WTC11 (cell line): ENCODE results near the gene OR52R1. TPM values are rescaled to one million over a fixed set of nuclear protein-coding genes. Genes with fewer than 3 reads are reported as not detected.

Experiments
- ATAC-seq: fragments of 200-7000 bp; cut with Tn5 transposase; 2 replicates; pipeline ENCODE4 v1.10.0; 2021; ENCODE audit warnings: mild to moderate bottlenecking, moderate library complexity
- CTCF ChIA-PET: fragments of 300-600 bp; sonication (Branson Sonifier 250); formaldehyde crosslinking; loops from one replicate; lab custom pipeline; 2021; ENCODE audit warnings: antibody characterized with exemption; lab: Charles Lee
- POLR2A ChIA-PET: fragments of 350-600 bp; sonication (Branson Sonifier 250); formaldehyde crosslinking; loops from one replicate; lab custom pipeline; 2021; ENCODE audit warnings: antibody characterized with exemption; lab: Charles Lee
- DNase-seq: peaks from one replicate; pipeline ENCODE4 v3.0.0; 2021; ENCODE audit warnings: low spot score
- H3K27ac Mint-ChIP-seq: 2 replicates; pipeline ENCODE4 v1.8.0; 2021; ENCODE audit warnings: mixed read lengths
- H3K27me3 Mint-ChIP-seq: 2 replicates; pipeline ENCODE4 v1.8.0; 2021; ENCODE audit warnings: low read depth, mild to moderate bottlenecking, moderate library complexity, mixed read lengths
- H3K36me3 Mint-ChIP-seq: 2 replicates; pipeline ENCODE4 v1.8.0; 2021; ENCODE audit warnings: mixed read lengths
- H3K4me1 Mint-ChIP-seq: 2 replicates; pipeline ENCODE4 v1.8.0; 2022; ENCODE audit warnings: mixed read lengths
- H3K4me3 Mint-ChIP-seq: 2 replicates; pipeline ENCODE4 v1.8.0; 2021; ENCODE audit warnings: mild to moderate bottlenecking, moderate library complexity, mixed read lengths
- H3K9me3 Mint-ChIP-seq: 2 replicates; pipeline ENCODE4 v1.8.0; 2021; ENCODE audit warnings: mixed read lengths
- ATF1 ChIP-seq: sonication (generic); formaldehyde crosslinking; IDR thresholded peaks from 2 replicates; pipeline ENCODE4 v1.8.1; 2023; ENCODE audit warnings: mild to moderate bottlenecking, moderate library complexity, missing genetic modification reagents
- CBFB ChIP-seq: sonication (generic); formaldehyde crosslinking; IDR thresholded peaks from 2 replicates; pipeline ENCODE4 v1.8.1; 2022; ENCODE audit warnings: mild to moderate bottlenecking, low read depth, missing genetic modification reagents
- ETV6 ChIP-seq: sonication (generic); formaldehyde crosslinking; IDR thresholded peaks from 2 replicates; pipeline ENCODE4 v1.8.1; 2022; ENCODE audit warnings: mild to moderate bottlenecking, missing genetic modification reagents
- MAX ChIP-seq: sonication (generic); formaldehyde crosslinking; IDR thresholded peaks from 2 replicates; pipeline ENCODE4 v1.8.0; 2022; ENCODE audit warnings: mild to moderate bottlenecking, missing genetic modification reagents
- MYBL2 ChIP-seq: sonication (generic); formaldehyde crosslinking; IDR thresholded peaks from 2 replicates; pipeline ENCODE4 v1.8.1; 2023; ENCODE audit warnings: mild to moderate bottlenecking, moderate library complexity, missing genetic modification reagents
- RELA ChIP-seq: sonication (generic); formaldehyde crosslinking; IDR thresholded peaks from 2 replicates; pipeline ENCODE4 v1.8.1; 2022; ENCODE audit warnings: missing genetic modification reagents, mild to moderate bottlenecking, borderline replicate concordance
- SMAD4 ChIP-seq: sonication (generic); formaldehyde crosslinking; IDR thresholded peaks from 2 replicates; pipeline ENCODE4 v1.8.0; 2022; ENCODE audit warnings: mild to moderate bottlenecking, missing genetic modification reagents
- TEAD4 ChIP-seq: sonication (generic); formaldehyde crosslinking; IDR thresholded peaks from 2 replicates; pipeline ENCODE4 v1.8.0; 2022; ENCODE audit warnings: mild to moderate bottlenecking, missing genetic modification reagents
- TP53 ChIP-seq: sonication (generic); formaldehyde crosslinking; IDR thresholded peaks from 2 replicates; pipeline ENCODE4 v1.8.1; 2023; ENCODE audit warnings: mild to moderate bottlenecking, missing genetic modification reagents
- ZNF532 ChIP-seq: fragments of 250-450 bp; sonication (Bioruptor Pico); IDR thresholded peaks from 2 replicates; pipeline ENCODE4 v1.9.0; 2021; ENCODE audit warnings: mild to moderate bottlenecking, borderline replicate concordance
- total RNA-seq: library from RNA; stranded (reverse); gene quantifications from 3 replicates; pipeline ENCODE4 v1.2.3, GENCODE V29; 2021
- TF ChIP-seq, protein P1 (sequence below): fragments of 200-600 bp; IDR thresholded peaks from 2 replicates; pipeline ENCODE4 v1.8.0; 2022; ENCODE audit warnings: antibody characterized with exemption
- TF ChIP-seq, protein P2 (sequence below): fragments of 250-450 bp; sonication (Bioruptor Pico); IDR thresholded peaks from 2 replicates; pipeline ENCODE4 v2.1.2; 2022; ENCODE audit warnings: mild to moderate bottlenecking, moderate library complexity
- TF ChIP-seq, protein P3 (sequence below): fragments of 250-450 bp; sonication (Bioruptor Pico); IDR thresholded peaks from 2 replicates; pipeline ENCODE4 v1.8.0; 2021; ENCODE audit warnings: mild to moderate bottlenecking
- TF ChIP-seq, protein P4 (sequence below): sonication (generic); formaldehyde crosslinking; IDR thresholded peaks from 2 replicates; pipeline ENCODE4 v1.8.1; 2023; ENCODE audit warnings: mild to moderate bottlenecking, missing genetic modification reagents, moderate library complexity
- TF ChIP-seq, protein P5 (sequence below): sonication (generic); formaldehyde crosslinking; IDR thresholded peaks from 2 replicates; pipeline ENCODE4 v1.8.0; 2023; ENCODE audit warnings: mild to moderate bottlenecking, missing genetic modification reagents
- TF ChIP-seq, protein P6 (sequence below): fragments of 250-450 bp; sonication (Bioruptor Pico); conservative IDR thresholded peaks from 2 replicates; pipeline ENCODE4 v1.9.0; 2021; ENCODE audit warnings: mild to moderate bottlenecking
- TF ChIP-seq, protein P7 (sequence below): fragments of 250-450 bp; sonication (Bioruptor Pico); IDR thresholded peaks from 2 replicates; pipeline ENCODE4 v1.9.0; 2021; ENCODE audit warnings: mild to moderate bottlenecking
- TF ChIP-seq, protein P8 (sequence below): sonication (generic); formaldehyde crosslinking; IDR thresholded peaks from 2 replicates; pipeline ENCODE4 v1.8.1; 2022; ENCODE audit warnings: mild to moderate bottlenecking, moderate library complexity, missing genetic modification reagents

Gene OR52R1
- total RNA-seq, 1 experiment from 2014 or later: not detected

DNA sequence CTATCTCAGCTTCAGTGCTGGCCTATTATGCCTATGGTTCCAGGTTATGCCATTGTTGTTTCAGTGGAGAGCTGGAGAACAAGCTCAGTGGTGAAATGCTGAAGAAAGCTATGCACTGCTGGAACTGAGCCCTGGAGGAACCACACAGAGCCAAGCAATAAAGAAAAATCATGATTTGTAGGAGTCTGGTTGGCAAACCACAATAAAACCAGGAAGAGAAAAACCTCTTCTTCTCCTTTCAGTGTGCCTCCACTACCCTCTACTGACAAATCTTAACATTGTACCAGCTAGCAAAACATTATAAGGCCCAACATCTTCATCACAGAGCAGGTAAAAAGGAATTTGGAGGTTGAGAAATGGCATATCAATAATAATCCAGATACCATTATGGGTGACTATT, 22.2 kb upstream of the OR52R1 start:
- DNase-seq: no peak
- POLR2A ChIA-PET: no interaction called here
- H3K4me3 Mint-ChIP-seq: no peak overlapping the region
- no peaks in the 10 kb centered on the region; the same call in 1 of the 2 replicates for H3K27me3 Mint-ChIP-seq
- no peaks in the 10 kb centered on the region for H3K9me3 Mint-ChIP-seq
- ATAC-seq: peak; percentile 61
- CTCF ChIA-PET: interaction anchor here (0.7 to 5.0 kb wide), 5 partner anchors 11 to 199 kb away, joined by 3 to 59 read pairs (median 8); partner anchors contain the start of gene OR51D1
- TF ChIP-seq, protein P1, sequence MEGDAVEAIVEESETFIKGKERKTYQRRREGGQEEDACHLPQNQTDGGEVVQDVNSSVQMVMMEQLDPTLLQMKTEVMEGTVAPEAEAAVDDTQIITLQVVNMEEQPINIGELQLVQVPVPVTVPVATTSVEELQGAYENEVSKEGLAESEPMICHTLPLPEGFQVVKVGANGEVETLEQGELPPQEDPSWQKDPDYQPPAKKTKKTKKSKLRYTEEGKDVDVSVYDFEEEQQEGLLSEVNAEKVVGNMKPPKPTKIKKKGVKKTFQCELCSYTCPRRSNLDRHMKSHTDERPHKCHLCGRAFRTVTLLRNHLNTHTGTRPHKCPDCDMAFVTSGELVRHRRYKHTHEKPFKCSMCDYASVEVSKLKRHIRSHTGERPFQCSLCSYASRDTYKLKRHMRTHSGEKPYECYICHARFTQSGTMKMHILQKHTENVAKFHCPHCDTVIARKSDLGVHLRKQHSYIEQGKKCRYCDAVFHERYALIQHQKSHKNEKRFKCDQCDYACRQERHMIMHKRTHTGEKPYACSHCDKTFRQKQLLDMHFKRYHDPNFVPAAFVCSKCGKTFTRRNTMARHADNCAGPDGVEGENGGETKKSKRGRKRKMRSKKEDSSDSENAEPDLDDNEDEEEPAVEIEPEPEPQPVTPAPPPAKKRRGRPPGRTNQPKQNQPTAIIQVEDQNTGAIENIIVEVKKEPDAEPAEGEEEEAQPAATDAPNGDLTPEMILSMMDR: 0 out of 2 replicates have a peak, but pooled peaks have one; percentile 17
- TF ChIP-seq MAX (CRISPR knock-in tag): no peak
- H3K36me3 Mint-ChIP-seq: no peaks in the 10 kb centered on the region
- no peak overlapping the region for H3K27ac Mint-ChIP-seq
- peaks cover 6% of the 10 kb centered on the region; the same call in 1 of the 2 replicates for H3K4me1 Mint-ChIP-seq

DNA sequence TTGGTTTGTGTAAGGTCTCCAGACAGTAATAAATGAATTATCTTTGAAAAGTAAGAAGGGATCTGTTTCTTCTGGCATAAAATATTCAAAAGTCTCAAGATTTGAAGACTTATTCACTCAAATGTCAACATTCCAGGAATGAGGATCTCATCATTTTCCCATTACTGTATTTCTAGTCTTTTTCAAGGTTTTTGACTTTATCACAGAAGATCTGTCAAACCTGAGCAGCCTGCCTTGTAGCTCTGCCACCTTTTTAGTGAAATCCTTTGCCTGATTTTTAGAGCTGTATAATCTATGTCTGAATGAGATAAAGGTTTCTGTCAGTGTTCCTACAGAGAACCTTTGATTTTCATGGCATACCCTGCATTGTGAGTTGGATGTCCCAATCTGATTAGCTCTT, 21.0 kb upstream of the OR52R1 start:
- no peak for ATAC-seq
- CTCF ChIA-PET: interaction anchor here (5.0 kb wide), 1 partner anchor 188 kb away, joined by 59 read pairs; the partner anchor contains the start of gene OR51D1
- TF ChIP-seq ZNF532 (CRISPR knock-in tag): no peak
- no peak for TF ChIP-seq ETV6
- TF ChIP-seq, protein P2, sequence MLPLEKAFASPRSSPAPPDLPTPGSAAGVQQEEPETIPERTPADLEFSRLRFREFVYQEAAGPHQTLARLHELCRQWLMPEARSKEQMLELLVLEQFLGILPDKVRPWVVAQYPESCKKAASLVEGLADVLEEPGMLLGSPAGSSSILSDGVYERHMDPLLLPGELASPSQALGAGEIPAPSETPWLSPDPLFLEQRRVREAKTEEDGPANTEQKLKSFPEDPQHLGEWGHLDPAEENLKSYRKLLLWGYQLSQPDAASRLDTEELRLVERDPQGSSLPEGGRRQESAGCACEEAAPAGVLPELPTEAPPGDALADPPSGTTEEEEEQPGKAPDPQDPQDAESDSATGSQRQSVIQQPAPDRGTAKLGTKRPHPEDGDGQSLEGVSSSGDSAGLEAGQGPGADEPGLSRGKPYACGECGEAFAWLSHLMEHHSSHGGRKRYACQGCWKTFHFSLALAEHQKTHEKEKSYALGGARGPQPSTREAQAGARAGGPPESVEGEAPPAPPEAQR: no peak
- TF ChIP-seq, protein P3, sequence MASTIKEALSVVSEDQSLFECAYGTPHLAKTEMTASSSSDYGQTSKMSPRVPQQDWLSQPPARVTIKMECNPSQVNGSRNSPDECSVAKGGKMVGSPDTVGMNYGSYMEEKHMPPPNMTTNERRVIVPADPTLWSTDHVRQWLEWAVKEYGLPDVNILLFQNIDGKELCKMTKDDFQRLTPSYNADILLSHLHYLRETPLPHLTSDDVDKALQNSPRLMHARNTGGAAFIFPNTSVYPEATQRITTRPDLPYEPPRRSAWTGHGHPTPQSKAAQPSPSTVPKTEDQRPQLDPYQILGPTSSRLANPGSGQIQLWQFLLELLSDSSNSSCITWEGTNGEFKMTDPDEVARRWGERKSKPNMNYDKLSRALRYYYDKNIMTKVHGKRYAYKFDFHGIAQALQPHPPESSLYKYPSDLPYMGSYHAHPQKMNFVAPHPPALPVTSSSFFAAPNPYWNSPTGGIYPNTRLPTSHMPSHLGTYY (CRISPR knock-in tag): no peak
- no peak for TF ChIP-seq MYBL2 (CRISPR knock-in tag)
- TF ChIP-seq CBFB (CRISPR knock-in tag): no peak
- TF ChIP-seq TEAD4 (CRISPR knock-in tag): no peak
- TF ChIP-seq, protein P4, sequence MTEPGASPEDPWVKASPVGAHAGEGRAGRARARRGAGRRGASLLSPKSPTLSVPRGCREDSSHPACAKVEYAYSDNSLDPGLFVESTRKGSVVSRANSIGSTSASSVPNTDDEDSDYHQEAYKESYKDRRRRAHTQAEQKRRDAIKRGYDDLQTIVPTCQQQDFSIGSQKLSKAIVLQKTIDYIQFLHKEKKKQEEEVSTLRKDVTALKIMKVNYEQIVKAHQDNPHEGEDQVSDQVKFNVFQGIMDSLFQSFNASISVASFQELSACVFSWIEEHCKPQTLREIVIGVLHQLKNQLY: no peak
- no peak for TF ChIP-seq TP53 (CRISPR knock-in tag)
- TF ChIP-seq, protein P5, sequence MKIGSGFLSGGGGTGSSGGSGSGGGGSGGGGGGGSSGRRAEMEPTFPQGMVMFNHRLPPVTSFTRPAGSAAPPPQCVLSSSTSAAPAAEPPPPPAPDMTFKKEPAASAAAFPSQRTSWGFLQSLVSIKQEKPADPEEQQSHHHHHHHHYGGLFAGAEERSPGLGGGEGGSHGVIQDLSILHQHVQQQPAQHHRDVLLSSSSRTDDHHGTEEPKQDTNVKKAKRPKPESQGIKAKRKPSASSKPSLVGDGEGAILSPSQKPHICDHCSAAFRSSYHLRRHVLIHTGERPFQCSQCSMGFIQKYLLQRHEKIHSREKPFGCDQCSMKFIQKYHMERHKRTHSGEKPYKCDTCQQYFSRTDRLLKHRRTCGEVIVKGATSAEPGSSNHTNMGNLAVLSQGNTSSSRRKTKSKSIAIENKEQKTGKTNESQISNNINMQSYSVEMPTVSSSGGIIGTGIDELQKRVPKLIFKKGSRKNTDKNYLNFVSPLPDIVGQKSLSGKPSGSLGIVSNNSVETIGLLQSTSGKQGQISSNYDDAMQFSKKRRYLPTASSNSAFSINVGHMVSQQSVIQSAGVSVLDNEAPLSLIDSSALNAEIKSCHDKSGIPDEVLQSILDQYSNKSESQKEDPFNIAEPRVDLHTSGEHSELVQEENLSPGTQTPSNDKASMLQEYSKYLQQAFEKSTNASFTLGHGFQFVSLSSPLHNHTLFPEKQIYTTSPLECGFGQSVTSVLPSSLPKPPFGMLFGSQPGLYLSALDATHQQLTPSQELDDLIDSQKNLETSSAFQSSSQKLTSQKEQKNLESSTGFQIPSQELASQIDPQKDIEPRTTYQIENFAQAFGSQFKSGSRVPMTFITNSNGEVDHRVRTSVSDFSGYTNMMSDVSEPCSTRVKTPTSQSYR (CRISPR knock-in tag): no peak
- TF ChIP-seq, protein P6, sequence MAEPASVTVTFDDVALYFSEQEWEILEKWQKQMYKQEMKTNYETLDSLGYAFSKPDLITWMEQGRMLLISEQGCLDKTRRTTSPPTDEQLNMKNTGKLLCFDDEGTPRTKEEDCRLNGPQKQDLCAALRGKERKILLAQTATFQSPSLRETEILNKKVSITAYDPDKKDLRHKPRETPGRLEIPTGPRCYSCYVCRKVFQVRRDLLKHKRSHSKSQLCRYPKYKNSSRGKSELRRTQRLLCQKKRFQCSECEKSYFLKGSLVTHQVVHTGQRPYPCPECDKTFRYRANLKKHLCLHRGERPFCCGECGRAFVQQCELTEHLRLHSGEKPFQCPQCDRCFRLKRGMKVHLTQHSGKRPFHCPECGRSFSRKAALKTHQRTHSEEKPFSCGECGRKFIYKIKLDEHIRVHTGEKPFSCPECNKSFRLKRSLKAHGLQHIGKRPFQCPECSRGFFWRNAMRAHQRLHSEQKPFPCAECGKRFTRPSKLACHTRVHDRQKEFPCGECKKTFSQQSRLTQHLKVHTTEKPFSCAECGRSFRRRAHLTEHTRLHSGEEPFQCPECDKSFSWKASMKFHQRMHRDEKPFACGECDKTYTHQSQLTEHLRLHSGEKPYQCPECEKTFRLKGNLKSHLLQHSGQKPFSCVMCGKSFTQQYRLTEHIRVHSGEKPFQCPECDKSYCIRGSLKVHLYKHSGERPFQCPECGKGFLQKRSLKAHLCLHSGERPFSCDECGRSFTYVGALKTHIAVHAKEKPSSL: no peak
- no peak for TF ChIP-seq ATF1 (CRISPR knock-in tag)
- no peak for TF ChIP-seq RELA (CRISPR knock-in tag)
- TF ChIP-seq, protein P7, sequence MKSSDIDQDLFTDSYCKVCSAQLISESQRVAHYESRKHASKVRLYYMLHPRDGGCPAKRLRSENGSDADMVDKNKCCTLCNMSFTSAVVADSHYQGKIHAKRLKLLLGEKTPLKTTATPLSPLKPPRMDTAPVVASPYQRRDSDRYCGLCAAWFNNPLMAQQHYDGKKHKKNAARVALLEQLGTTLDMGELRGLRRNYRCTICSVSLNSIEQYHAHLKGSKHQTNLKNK: no peak
- TF ChIP-seq SMAD4 (CRISPR knock-in tag): no peak
- TF ChIP-seq, protein P8, sequence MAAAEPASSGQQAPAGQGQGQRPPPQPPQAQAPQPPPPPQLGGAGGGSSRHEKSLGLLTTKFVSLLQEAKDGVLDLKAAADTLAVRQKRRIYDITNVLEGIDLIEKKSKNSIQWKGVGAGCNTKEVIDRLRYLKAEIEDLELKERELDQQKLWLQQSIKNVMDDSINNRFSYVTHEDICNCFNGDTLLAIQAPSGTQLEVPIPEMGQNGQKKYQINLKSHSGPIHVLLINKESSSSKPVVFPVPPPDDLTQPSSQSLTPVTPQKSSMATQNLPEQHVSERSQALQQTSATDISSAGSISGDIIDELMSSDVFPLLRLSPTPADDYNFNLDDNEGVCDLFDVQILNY (CRISPR knock-in tag): no peak

More for the DNA sequence above, 21.0 kb upstream of the OR52R1 start:
- POLR2A ChIA-PET: no interaction called here
- no peak for DNase-seq
- no peaks in the 10 kb centered on the region; the same call in 1 of the 2 replicates for H3K27me3 Mint-ChIP-seq
- H3K4me1 Mint-ChIP-seq: peaks cover 6% of the 10 kb centered on the region; the same call in 1 of the 2 replicates
- H3K9me3 Mint-ChIP-seq: no peaks in the 10 kb centered on the region
- H3K27ac Mint-ChIP-seq: no peak overlapping the region
- H3K4me3 Mint-ChIP-seq: no peak overlapping the region
- no peaks in the 10 kb centered on the region for H3K36me3 Mint-ChIP-seq
